CD4-positive, alpha-beta T cell treated with Interleukin-21 for 1 hour (primary cell): ENCODE measurements around the gene GALNT6.

Source experiments
- DNase-seq: peaks from one replicate; pipeline ENCODE4 v3.0.0-alpha.2; 2020

The GALNT6 gene

GRCh38 chr12:51391283-51392123, at the start of gene GALNT6:
TSS of gene GALNT6 (minus strand) at chr12:51391406. CDS start at chr12:51379781, 11,625 bp downstream.
- DNase-seq, result peak; percentile 81

GRCh38 chr12:51439330-51439729, 48.1 kb upstream of the GALNT6 start:
- DNase-seq, result no peak

- DNase-seq, result no peak
These were observed 46.2 kb upstream of the GALNT6 start for GRCh38 chr12:51437431-51437830.

GRCh38 chr12:51434305-51434704, 43.1 kb upstream of the GALNT6 start:
- DNase-seq, result no peak

- no peak for DNase-seq
These were observed 41.7 kb upstream of the GALNT6 start for GRCh38 chr12:51432921-51433320.

- DNase-seq, result no peak
These were observed 39.1 kb upstream of the GALNT6 start for GRCh38 chr12:51430196-51430895.

- no peak for DNase-seq
These were observed 38.5 kb upstream of the GALNT6 start for GRCh38 chr12:51429700-51430099.

GRCh38 chr12:51428256-51428655, 37.0 kb upstream of the GALNT6 start:
- no peak for DNase-seq

- peak; percentile 85 for DNase-seq
These were observed 33.7 kb upstream of the GALNT6 start, which contains the start of gene SLC4A8 for GRCh38 chr12:51424662-51425539. TSS of gene SLC4A8 (plus strand) at chr12:51424831. CDS start at chr12:51424988, 157 bp downstream.

GRCh38 chr12:51424094-51424661, 33.0 kb upstream of the GALNT6 start:
- no peak for DNase-seq

GRCh38 chr12:51421266-51421884, 30.2 kb upstream of the GALNT6 start:
- peak; percentile 72 for DNase-seq

GRCh38 chr12:51419425-51420193, 28.4 kb upstream of the GALNT6 start:
- no peak for DNase-seq

- DNase-seq, result no peak
These were observed 26.6 kb upstream of the GALNT6 start for GRCh38 chr12:51417826-51418225.

GRCh38 chr12:51415931-51416330, 24.7 kb upstream of the GALNT6 start:
- DNase-seq, result no peak

GRCh38 chr12:51413791-51414190, 22.6 kb upstream of the GALNT6 start:
- DNase-seq, result no peak

- no peak for DNase-seq
These were observed 21.9 kb upstream of the GALNT6 start for GRCh38 chr12:51413149-51413548.

- DNase-seq, result no peak
These were observed 18.6 kb upstream of the GALNT6 start for GRCh38 chr12:51409846-51410245.

- no peak for DNase-seq
These were observed 16.4 kb upstream of the GALNT6 start for GRCh38 chr12:51407604-51408003.

GRCh38 chr12:51406859-51407258, 15.7 kb upstream of the GALNT6 start:
- no peak for DNase-seq

GRCh38 chr12:51406290-51406689, 15.1 kb upstream of the GALNT6 start:
- DNase-seq, result no peak

GRCh38 chr12:51405801-51406207, 14.6 kb upstream of the GALNT6 start:
- DNase-seq, result no peak
